NCI-H2107 treated with DMSO at 0.1 percent for 48 hours (cell line): ENCODE data around the gene NRP1.

Experiments
- DNase-seq: peaks from one replicate; lab custom pipeline; 2025; ENCODE audit not compliant: unreplicated experiment; lab: John Stamatoyannopoulos, UW

Gene NRP1

DNA sequence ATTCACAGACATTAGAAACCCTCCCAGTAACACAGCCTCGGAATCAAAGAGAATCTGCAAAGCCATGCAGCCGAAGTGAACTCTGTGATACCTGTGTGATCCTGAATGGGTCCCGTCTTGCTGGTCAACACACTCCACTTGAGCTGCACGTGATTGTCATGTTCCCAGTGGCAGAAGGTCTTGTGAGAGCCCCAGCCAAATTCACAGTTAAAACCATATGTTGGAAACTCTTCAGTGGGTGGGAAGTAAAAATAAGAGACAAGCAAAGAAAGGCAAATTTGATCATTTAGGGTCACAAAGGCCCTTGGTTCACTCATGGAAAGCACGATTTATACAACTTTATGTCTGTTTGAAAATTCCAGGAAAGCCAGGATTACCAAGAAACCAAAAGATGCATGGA is 142.3 kb downstream of the NRP1 start:
- DNase-seq = no peak

DNA sequence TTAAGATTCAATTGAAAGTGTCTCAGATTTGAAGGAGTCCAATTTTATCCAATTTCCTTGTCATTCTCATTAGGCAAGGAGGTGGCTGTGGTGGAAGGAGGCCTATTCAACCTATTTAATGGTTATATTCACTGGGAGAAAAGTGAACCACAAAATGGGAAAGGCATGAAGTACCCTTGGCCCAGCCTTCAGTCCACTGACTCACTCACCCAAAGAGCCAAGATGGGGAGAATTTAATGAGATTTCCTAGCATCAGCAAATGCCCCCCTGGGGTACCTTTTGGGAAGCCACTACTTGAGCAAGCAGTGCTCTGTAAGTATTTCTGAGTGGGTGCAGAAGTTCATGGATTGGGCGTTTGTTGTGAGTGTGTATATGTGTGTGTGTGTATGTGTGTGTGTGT is 144.1 kb downstream of the NRP1 start:
- DNase-seq = no peak

DNA sequence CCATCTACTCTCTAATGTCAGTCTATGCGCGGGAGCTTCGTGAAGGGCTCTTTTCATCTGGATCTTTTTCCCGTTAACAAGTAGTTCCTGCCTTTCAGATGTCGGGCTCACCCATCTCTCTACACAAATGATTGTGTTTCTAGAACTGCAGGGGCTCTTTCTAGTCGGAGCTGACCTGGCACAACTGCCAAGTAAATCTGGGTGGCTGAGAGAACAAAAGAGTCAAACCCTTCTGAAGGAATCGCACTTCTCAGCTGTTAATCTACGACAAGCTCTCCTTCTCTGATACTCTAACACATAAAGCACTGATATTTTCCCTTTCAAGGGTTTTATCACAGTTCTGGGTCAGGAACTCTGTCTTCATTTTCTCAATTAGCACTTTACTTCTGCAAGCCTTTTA is 144.7 kb downstream of the NRP1 start:
- DNase-seq = no peak

DNA sequence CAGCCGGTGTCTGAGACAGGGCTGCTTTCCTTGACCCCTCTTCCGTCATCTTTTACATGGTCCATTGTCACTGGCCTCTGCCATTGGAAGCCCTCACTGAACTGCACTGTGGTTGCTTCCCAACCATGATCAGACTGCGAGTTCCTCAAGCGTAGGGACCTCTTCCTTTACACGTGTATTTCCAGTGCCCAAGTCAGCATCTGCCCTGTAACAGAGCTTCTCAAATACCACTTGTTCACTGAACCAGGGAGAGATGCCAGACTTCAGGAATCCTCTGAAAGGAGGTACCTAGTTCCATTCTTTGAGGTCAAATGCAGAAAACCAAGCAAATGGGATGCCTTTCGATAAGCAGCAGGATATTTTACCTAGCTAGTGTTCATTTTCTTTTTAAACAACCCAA is 145.1 kb downstream of the NRP1 start:
- no peak for DNase-seq

DNA sequence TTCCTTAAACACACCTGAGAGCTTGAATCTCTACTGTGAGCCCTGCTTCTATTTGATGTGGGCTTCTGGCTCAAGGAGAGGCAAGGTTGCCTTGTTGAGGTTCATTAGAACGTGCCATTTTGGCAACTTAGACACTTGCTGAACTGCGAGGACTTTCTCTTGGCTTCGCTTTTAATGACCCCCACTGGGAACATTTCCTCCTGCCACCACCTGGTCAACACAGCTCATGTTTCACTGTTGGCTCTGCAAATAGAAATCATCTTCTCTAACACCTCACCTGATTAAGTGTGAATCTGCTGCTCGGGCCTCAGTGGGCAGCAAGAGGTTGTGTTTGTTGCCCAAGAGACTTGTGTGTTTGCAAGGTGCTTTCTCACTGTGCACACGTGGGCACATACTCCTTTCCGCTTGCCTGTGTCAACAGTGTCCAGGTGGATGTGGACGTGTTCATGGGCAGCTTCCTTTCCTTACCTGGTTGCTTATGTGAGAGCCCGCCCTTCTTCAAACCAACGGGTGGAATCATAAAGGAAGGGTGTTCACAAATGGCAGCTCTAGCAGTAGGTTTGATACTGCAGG is 147.0 kb downstream of the NRP1 start:
- DNase-seq = no peak

DNA sequence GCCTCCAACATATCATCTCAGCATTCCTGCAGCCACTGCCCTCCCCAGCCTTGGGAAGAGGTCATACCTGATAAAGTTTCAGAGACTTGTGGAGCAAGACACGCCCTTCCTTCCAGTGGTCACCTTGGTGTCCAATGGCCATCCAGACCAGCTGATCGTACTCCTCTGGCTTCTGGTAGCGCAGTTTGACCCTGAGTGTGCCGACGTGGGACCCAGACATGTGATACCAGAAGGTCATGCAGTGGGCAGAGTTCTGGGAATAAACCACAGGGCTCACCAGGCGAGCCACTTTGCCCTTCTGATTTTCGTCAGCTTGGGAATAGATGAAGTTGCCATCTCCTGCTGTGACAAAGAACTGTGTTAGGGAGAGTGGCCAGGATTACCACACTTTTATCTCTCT is 148.3 kb downstream of the NRP1 start:
- no peak for DNase-seq

DNA sequence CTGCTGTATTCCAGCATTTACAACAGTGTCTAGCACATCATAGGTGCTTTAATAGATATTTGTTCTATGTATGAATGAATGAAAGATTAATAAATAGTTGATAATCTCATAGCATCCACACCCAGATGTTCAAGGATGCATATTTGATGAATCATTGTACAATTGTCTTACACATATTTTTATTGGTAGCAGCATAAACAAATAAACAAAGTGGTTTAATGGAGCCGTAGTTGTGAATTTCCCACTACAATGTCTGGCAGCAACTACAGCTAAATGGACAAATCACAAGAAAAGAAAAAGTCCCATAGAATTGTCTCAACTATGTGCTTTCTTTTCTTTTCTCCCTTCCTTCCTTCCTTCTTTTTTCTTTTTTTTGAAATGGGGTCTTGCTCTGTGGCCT is 150.8 kb downstream of the NRP1 start:
- no peak for DNase-seq

DNA sequence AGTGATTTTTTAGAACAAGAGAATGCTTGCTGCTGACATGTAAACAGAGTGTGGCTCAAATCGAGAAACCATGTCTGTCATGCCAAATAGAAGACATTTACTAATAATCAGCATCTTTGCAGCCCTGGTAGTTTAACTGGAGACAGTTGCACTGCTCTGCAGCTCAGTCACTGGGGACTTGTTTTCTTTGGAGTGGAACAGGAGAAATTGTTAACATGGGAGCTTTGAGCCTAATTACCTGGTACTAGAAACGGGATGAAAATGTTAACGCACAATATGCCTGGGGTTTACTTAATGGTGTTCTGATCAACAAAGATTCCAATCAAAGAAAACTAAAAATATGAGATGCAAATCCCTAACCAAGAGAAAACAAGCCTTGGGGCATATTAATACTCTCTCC is 153.5 kb downstream of the NRP1 start:
- no peak for DNase-seq

DNA sequence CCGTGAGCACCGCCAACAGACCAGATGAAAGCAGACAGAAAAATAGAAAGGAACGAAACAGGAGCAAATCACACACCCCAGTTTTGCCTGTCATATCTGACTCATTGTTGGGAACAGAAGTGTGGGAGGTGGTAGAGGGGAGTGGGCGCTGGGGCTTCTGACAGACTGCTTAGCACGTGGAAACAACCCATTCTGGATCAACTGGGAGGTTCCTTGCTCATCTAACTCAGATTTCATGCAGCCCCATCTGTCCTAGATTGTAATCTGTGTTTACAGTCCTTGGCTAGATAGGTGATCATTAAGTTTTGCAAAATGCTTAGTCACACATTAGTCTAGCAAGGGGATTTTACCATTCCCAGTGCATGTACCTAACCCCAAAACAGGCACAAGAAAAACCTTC is 154.1 kb downstream of the NRP1 start:
- no peak for DNase-seq

DNA sequence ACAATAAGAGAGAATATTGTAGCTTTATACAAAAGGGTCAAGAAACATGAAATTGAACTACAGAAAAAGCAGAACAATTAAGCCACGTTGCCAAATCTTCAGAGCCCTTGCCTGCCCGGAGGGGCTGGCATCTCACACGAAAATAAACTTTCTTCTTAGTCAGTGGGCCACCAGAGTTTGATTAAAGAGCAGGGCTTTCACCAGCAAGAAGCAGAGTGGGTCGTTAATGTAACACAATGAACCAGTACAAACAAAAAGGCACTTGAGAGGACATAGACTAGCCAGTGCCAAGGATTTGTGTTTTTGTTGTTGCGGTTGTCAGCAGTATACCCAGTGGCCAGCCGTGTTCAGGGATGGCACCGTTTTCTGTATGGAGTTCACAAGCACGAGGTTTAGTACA is 155.4 kb downstream of the NRP1 start:
- no peak for DNase-seq

DNA sequence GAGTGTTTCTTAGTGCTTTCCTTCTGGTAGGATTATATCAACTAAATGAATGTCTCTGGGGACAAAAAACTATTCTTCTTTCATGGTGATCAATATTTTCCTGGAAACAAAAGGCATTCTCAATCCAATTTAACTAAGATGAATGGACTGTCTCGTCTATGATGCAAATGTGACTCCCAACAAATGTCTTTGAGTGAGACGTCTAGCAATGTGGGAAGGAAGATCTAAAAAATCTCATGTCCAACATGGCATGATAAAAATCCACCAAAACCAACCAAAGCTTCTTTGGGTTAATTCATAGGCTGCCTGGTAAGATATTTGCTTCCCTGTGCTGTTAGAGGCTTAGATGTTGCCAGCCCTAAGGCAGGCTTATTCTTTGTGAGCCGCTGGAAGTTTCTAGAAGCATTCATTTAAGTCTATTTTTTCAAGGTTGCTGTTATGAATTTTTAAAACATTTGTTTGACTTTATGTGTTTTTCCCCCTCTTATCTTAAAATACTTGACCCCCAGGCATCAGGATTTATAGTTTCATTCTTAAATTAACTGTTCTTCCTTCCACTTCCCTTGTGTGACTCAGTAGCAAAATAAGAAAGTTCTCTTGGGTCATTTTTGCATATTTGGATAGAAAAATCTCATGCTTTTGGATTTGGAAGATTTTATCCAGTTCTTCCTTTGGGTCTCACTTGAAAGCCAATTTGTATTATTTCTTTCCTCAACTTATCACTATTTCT is 156.3 kb downstream of the NRP1 start:
- DNase-seq = no peak

DNA sequence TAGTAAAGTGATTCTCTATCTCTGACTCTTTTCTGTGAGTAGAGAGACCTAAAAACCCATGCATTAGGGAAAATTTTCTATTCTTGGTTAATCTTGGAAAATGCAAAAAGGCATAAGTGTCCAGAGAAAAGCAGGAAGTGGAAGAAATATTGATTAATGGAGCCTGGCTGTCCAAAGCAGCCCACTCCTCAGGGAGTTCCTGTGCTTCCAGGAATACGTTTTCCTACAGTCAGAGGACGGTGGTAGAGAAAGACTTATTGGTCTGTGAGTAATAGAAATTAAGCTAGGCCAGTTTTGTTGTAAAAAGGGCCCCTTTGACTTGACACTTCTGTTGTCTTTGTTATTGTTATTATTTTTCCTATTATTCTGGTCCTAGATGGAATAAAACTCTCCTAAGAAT is 157.8 kb downstream of the NRP1 start:
- no peak for DNase-seq

DNA sequence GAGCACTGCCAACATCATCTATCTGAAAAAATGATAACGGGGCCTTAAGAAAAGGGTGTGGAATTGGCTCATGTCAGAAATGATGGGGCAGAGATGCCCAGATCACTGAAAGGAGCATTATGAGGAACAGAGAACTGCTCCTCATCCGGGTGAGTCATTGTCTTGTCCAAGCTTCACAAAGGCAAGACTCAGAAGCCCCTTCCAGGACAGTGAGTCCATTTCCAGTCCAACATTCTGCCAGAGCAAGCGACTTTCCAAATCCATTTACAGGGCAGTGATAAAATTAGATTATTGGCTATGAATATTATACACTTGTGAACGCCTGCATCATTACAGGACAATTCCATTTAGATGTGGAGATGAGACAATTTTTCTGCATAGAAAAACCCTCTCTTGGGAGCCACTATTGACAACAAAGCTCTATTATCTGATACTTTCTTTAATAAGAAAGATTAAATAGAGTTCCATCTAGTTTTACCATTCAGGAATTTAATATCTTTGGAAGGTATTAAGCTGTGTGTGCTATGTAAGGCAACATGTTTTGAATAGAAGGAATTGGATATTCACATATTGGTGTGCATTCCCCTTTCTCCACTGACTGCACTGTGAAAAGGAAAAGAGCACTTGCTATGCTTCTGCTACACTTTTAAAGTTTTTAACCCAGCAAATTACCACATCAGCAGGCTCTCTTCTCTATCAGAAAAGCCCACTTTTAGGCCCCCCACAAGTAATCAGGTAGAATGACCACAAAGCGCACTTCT is 159.6 kb downstream of the NRP1 start:
- DNase-seq = no peak

DNA sequence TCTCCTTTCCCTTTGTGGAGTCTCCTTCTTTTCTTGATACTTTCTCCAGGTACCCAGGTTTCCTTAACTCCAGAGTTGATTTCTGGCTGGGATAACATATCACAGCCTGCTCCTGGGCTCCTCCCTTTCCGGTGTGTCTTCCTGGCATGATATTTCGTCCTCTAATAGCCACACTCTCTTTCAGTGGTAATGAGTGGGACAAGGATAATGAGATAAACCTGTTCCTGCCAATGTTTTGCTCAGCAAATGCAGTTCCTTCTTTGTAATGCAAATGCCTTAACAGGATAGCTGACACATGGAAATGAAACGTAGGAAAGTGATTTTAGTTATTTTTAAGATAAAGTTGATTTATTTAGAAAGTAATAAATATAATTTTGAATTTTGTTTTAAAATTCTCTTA is 168.6 kb downstream of the NRP1 start:
- no peak for DNase-seq

DNA sequence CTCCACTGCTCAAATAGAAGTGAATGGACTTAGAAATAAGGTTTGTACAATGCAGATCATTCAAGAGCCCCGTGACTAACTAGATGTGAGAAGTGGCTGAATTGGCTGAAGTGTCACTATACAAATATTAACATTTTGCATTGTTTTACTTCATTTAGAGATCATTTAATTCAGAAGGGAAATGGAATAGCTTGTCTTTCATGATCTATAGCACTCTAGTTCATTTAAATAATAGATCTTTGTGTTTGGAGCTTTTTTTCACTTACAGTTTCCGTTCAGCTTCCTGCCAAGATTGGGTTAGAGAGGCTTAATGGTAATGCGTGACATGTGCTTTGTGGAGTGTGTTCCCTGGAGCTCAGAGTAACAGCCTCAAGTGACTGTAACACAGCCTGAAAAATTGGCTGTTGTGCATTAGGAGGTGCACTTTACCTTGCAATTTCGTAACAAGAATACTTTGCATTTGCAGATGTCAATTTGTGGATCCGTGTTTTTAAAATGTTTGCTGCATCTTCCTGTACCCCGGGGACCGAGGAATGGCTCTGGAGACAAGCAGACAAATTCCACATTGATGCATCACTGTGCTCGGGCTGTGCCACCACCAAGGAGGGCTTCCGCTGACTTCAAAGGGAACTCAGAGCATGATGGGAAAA is 170.3 kb downstream of the NRP1 start:
- DNase-seq = no peak

DNA sequence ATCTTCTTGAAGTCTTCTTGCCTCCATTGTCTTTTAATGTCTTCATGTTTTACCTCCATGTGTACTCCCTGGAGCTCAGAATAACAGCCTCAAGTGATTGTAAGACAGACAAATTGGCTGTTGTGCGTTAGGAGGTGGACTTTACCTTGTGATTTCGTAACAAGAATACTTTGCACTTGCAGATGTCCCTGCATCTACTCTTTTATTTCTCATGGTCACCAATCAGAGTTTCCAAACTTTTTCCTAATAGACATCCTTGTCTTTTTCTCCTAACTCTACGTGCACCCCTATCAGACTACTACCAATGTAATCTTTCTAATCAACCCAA is 172.3 kb downstream of the NRP1 start:
- no peak for DNase-seq

DNA sequence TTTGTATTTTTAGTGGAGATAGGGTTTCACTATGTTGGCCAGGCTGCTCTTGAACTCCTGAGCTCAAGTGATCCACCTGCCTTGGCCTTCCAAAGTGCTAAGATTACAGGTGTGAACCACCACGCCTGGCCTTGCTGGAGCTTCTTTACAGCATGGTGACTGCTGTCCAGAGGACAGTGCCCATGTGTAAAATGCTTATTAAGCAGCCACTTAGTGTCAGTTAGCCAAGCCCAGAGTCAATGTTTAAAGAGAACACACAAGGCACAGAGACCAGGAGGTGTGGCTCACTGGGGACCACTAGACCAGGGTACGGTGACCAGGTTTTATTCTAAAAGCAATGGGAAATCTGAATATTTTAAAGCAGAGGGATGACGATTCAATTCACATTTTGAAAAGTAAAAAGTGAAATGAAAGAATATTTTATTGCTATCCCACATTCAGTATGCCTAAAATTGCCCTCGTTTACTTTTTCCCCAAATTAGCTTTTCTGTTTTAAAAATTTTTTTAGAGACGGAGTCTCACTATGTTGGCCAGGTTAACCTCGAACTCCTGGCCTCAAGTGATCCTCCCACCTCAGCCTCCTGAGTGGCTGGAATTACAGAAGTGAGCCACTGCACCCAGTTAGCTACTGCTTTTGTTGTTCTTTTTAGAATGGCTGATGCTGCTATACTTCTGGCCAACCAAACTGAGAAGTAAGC is 172.8 kb downstream of the NRP1 start:
- no peak for DNase-seq

DNA sequence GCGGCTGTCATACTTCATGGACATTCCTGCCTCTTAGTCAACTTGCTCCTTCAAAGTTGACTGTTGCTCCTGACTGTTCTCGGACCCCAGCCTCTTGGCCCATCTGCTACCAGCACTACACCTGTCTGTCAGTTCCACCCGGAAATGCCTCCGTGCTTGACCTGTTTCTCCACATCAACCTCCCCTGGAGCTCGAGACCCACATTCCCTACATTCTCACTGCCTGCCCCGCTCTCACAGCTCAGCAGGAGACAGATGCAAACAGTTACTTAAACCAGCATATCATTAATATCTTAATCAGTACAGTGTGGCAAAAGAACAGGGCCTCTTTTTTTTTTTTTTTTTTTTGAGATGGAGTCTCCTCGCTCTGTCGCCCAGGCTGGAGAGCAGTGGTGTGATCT is 174.3 kb downstream of the NRP1 start:
- DNase-seq = no peak

DNA sequence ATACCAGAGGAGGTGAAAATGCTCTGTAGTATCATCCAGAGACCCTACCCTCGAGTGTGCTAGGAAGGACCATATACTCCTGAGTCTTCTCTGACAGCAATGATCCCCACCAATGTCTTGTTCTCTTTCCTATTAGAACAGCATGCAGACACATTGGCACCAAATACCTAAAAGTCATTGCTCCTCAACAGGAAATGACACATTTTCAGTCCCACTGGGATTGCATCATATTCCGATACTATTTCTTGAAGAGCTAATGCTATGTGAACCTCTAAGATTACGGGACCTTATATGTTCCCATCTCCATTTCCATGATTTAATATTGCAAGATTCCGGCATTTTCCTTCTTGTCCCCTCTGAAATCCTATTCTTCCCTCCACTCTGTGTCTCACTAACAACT is 177.4 kb downstream of the NRP1 start:
- DNase-seq = no peak

DNA sequence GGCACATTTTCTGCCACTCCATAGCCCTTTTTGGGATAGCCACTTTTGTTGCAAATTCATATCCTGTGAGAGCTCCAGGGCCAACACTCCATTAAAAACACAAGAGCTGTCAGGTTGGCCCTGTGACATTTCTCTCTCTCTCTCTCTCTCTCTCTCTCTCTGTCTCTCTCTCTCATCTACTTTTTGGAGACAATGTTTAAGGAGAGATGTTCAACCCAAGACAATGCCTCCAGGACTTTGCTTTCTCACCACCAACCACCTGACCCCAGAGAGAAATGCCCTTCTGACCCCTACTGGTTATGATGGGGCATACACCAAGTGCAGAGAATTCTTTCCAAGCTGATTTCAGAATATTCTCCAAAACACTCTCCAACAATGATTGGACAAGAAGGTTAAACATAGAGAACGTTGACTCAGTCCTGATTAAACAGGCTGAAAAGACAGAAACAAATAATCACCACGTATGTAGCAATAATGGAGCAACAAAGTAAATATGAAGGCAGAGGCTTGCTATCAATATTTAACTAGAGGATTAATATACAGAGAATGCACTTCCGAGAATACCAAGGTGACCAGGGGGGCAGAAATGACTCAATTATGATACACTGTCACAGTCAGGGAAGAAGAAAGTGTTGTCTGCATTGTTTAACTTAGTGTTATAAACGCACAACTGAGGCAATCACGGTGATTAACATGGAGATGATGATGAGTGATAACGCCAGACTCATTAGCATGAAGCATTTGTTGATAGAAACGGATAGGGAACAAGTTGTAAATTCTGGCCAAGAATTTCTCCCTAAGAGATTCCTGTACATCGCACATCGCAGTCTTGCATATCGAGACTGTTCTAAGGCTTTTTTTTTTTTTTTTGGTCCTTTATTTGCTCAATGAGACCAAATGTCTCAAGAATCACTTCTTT is 178.5 kb downstream of the NRP1 start:
- no peak for DNase-seq
